Stimulated activated CD8-positive, alpha-beta memory T cell treated with anti-CD3 and anti-CD28 coated beads, Interleukin-12 subunit alpha, Interleukin-12 subunit beta, amount 100 ng/mL, for 4 hours (primary cell): ENCODE measurements around the gene USP32.

Source experiments
- DNase-seq: peaks from one replicate; pipeline ENCODE4 v3.0.0-alpha.2; 2020; ENCODE audit warnings: low read depth

Gene USP32

GRCh38 chr17:60297760-60298401 is 94.1 kb downstream of the USP32 start:
- no peak for DNase-seq

DNA sequence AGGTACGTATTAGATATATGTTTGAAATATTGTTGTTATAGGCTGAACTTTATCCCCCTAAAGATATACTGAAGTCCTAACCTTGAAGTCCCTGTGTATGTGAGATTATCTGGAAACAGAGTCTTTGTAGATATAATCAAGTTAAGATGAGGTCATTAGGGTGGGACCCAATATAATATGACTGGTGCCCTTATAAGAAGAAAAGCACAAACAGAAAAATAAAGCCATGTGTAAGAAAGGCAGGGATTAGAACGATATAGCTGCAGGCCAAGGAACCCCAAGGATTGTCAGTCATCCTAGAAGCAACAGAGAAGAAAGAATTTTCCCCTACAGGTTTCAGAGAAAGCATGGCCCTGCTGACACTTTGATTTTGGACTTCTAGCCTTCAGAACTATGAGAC is 95.8 kb downstream of the USP32 start:
- DNase-seq: no peak

DNA sequence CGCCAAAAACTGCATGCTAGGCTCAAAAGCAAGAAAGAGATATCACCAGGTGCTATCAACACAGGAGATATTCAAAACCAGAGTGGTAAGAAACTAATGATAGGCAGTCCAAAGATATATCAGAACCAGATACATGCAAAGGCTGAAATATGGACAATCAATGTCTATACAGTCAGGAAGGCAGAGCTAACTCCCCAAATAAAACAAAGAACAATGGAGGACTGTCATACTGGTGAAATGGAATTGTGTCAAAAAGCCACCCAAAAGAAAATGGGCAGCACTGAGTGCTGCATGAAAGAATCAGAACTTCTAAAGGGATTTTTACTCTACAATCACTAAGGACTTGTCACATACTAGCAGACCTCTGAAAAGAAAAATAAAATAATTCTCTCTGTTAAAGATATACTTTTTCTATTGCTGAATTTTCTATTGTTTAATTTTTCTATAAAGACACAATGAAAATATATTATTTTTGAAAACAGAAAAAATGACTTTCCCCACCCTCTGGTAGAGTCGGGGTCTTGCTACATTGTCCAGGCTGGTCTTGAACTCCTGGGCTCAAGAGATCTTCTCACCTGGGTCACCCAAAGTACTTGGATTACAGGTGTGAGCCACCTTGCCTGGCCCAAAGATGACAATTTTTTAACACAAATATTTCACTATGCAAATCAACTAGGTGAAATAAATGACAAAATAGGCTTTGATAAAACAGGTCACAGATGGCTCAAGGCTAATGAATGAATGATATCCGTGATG is 98.2 kb downstream of the USP32 start:
- DNase-seq: no peak

GRCh38 chr17:60292697-60293096 is 99.2 kb downstream of the USP32 start:
- no peak for DNase-seq

DNA sequence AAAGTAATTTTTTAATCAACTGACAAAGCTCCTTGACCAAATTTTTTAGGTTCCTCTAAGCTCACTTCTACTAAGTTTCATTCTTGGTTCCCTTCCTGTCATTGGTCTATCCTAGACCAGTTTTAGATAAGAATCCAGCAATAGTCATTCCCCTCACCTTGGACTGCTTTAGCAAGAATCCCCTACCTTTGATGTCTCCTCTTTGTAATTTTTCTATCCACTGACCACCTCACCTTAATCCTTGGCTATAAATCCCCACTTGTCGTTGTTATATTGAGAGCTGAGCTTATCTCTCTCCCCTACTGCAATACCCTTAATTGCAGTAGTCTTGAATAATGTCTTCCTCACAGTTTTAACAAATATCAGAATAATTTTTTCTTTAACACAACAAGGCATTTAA is 107.2 kb downstream of the USP32 start:
- no peak for DNase-seq

GRCh38 chr17:60283816-60284215 is 108.1 kb downstream of the USP32 start:
- DNase-seq: no peak

DNA sequence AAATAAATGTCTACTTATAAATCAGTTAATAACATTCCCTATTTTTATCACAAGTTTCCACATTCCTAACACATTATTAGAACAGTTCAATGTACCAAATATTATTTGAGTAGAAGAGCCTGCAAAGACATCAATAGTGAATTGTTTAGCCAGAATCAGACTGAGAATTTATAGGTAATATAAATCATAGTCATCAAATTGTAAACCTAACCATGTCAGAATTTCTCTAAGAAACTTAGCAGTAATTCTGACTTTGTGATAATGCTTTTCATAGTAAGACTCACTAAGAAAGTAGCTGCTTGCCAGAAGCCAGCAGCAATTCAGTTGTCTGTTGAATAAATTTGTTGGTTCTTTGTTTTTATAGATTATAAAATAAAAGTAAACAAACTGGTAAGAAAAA is 111.3 kb downstream of the USP32 start:
- DNase-seq: no peak

DNA sequence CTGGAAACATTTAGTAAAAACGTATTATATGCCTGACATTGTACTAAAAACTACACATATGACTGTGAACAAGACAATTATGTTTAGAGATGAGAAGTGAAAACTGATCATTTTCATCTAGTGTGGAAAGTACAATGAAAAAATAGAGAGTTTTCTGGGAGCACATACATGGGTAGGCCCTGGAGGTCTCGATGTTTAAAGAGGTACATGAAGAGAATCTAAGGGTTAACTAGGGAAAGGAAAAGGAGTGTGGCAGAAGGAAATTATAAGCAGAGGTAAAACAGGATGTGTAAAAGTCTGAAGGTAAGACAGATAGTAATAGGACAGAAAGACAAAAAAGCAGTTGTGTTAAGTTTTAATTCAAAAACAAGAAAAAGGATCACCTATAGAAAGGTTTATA is 113.7 kb downstream of the USP32 start:
- no peak for DNase-seq

DNA sequence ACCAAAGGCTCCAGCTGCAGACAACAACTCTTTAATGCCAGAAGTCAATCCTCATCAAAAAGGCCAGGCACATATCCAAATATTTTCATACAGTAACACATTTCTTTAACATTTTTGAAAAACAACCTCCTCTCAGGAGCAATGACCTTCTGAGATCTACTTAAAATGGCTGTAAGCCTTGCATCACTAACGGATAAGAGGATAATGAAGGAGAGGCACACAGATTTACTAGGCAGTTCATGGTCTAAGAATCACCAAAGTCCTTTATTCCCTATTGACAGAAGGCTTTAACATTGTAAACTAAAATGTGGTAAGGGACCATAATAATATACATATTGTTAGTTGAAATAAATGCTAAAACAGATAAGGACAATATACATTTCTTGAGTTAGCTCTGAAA is 114.7 kb downstream of the USP32 start:
- no peak for DNase-seq

DNA sequence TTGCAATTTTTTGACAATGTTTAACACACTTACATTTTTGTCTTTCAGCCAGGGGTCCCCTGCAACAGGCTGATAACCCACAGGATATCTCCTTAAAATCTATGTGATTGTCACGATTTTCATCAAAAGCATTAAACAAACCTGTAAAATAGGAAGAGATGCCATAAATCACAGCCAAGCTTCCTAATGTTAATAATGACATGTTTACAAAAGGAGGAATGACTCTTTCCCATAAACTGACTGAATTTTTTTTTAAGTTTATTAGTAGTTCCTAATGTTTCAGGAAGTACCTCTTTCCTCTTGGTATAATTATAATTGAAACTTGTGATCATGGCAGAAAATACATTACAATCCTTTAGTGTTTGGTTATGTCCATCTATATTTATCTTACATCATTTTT is 122.5 kb downstream of the USP32 start:
- no peak for DNase-seq

DNA sequence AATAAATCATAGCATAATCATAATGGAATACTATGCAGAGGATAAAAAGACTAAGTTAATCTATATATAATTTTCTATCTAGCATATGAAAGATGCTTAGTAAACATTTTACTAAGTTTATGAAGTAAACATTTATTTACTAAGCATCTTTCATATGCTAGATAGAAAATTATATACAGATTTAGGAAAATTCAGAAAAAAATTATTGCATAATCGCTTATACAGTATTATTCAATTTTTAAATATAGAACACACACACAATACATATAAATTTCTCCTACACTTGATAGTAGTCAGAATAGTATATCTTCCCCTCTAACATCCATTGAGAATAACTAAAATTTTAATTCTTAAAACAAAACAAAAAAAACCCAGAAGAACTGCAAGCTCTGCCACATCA is 131.4 kb downstream of the USP32 start:
- DNase-seq: no peak

DNA sequence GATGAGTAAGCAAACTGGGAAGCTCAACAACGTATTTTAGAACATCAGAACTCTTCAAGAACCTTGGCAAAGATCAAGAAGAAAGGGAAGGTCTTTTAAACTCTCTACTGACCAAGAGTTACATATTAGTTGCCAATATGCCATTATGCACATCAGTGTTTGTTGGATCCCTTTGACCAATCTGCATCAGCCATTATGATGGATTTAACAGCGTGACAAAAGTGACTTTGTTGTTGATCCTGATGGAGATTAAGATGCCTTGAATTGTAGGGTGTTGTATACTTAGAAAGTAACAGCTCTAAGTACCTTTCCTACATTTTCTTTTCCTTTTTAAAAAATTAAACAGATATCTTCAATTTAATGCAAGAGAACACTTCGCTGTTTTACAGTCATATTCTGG is 133.6 kb downstream of the USP32 start:
- no peak for DNase-seq

- no peak for DNase-seq
Measured at GRCh38 chr17:60256174-60256573, 135.8 kb downstream of the USP32 start.

GRCh38 chr17:60253048-60253447 is 138.9 kb downstream of the USP32 start:
- DNase-seq: no peak

DNA sequence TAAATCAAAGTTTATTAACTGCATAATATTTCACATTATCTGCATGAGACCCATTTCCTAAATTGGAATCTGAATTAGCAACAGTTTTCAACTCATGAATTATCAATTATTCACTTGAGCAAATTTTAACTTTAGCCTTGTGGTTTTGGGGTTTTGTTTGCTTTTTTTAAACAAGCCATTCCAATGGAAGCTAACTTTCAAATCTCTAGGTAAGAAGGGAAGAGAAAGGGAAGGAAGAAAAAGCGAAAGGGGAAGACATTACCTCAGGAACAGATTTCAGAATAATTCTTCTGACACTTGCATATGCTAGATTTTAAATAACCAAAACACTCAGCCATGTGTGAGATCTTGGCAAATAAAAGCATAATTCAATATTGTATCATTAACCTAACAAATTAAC is 139.5 kb downstream of the USP32 start:
- no peak for DNase-seq

- DNase-seq: no peak
Measured at GRCh38 chr17:60249290-60249826, 142.6 kb downstream of the USP32 start.

DNA sequence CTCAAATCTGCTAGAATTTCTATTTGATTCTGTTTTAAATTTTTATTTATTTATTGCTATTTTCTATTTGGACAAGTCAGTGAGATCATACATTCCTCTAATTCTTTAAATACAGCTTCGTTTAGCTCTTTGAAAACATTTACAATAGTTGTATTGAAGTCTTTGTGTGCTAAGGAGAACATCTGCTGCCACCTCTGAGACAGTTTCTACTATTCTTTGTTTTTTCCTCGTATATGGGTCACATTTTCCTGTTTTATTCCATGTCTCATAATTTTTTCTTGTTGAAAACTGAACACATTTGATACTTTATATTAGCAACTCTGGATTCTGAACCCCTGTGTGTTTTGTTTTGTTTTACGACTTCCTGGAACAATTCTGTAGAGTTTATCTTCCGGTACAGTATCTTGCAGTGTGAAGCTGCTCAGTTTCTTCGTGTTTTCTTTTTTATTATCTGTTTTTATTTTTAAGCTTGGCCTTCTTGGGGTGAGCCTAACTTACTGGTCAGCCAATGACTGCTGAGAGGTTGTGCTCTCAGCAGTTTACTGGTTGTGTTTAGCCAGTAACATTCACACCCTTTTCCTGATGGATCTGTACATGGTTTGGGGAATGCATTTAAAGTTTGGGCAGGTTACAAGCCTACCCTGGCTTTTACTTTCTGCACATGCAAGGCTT is 143.2 kb downstream of the USP32 start:
- DNase-seq: no peak

- DNase-seq: no peak
Measured at GRCh38 chr17:60247836-60248461, 144.0 kb downstream of the USP32 start.

DNA sequence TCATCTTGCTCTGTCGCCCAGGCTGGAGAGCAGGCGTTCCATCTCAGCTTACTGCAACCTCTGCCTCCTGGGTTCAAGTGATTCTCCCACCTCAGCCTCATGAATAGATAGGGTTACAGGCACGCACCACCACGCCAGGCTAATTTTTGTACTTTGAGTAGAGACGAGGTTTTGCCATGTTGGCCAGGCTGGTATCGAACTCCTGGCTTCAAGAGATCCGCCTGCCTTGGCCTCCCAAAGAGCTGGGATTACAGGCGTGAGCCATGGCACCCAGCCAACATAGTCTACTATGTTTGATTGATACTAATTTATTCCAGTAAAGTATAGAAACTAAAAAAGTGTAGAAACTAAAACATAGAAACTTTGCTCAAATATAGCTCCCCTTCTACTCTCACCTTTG is 147.3 kb downstream of the USP32 start:
- no peak for DNase-seq

GRCh38 chr17:60240290-60240689 is 151.6 kb downstream of the USP32 start:
- no peak for DNase-seq

GRCh38 chr17:60231691-60232090 is 160.2 kb downstream of the USP32 start:
- DNase-seq: no peak

- no peak for DNase-seq
Measured at GRCh38 chr17:60231234-60231633, 160.7 kb downstream of the USP32 start.

DNA sequence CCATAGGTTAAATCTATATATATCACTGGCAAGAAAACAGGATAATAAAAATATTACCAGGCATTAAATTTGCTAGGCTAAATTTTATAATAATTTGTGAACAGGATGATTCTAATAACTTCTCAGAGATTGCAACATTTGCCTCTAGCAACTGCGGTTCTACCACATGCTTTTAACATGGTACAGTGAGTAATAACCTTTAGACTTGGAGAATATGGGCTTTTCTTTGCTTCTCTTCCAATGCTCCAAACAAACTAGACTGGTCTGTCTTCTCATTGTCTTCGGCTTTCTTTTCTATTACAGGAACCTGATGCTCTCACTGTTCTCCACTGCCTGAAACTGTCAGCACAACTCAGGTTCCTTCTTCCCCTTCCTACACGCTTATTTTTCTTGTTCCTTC is 161.6 kb downstream of the USP32 start:
- DNase-seq: no peak
